Germinal center (tissue), 1 donor: ENCODE results near the gene ASRGL1.
"Not testable (repeated sequence)": the region's sequence is repeated elsewhere in the genome, so short reads cannot be mapped to it uniquely, and the experiment has no call there.

Source experiments
- DNase-seq: peaks from one replicate; pipeline ENCODE4 v3.0.0; 2012; ENCODE audit warnings: mixed read lengths, low spot score

ASRGL1 gene

GRCh38 chr11:62337303-62338181 is at the start of gene ASRGL1:
Gene ASRGL1 (plus strand): TSS chr11:62337448. CDS start chr11:62337978, 530 bp downstream.
- peak; percentile 86 for DNase-seq

DNA sequence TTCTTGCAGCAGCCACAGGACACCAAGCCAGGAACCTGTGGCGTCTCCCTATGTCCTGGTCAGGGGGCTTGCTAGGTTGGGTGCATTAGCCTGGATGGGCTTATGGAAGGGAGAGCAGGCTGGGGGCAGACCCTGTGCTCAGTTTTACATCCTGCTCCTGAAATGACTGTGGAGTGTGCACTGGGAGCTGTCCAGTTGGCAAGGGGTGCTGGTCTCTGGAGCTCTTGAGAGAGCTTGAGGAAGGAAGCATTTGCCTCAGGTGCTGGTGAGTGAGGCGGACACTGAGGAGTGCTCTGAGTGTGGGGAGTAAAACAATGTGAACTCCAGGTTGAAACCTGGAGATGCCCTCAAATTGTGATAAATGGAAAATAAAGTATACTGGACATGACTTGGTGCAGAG is 41.7 kb upstream of the ASRGL1 start:
- no peak for DNase-seq

- no peak for DNase-seq
Measured at GRCh38 chr11:62298975-62299374, 38.3 kb upstream of the ASRGL1 start, which contains the start of gene SCGB1D4. Gene SCGB1D4 (minus strand): TSS chr11:62299075. CDS start chr11:62299010, 65 bp downstream.

DNA sequence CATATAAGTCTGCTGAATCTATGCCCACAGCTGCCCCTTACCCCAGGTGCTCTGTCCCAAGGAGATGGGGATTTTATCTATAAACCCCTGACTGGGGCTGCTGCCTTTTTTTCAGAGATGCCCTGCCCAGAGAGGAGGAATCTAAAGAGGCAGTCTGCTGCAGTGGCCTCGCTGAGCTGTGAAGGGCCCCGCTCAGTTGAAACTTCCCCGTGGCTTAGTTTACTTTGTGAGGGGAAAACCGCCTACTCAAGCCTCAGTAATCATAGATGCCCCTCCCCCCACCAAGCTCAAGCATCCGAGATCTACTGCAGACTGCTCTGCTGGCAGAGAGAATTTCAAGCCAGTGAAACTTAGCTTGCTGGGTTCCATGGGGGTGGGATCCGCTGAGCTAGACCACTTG is 31.0 kb upstream of the ASRGL1 start:
- DNase-seq, result no peak

DNA sequence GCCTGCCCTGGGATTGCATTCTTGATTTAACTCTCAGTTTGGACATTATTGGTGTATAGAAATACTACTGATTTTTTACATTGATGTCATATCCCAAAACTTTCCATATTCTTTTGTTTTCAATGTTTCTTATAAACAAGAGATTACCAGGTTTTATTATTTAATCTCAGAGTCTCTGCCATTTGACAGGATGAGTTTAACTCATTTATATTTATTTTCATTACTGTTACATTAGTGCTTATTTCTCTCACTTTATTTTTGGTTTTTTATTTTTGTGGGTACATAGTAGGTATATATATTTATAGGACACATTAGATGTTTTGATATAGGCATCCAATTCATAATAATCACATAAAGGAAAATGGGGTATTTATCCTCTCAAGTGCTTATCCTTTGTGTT is 29.3 kb upstream of the ASRGL1 start:
- DNase-seq, result no peak

- DNase-seq, result no peak
Measured at GRCh38 chr11:62309991-62310390, 27.3 kb upstream of the ASRGL1 start.

- no peak for DNase-seq
Measured at GRCh38 chr11:62315431-62315830, 21.8 kb upstream of the ASRGL1 start.

GRCh38 chr11:62322524-62322923 is 14.7 kb upstream of the ASRGL1 start:
- no peak for DNase-seq

DNA sequence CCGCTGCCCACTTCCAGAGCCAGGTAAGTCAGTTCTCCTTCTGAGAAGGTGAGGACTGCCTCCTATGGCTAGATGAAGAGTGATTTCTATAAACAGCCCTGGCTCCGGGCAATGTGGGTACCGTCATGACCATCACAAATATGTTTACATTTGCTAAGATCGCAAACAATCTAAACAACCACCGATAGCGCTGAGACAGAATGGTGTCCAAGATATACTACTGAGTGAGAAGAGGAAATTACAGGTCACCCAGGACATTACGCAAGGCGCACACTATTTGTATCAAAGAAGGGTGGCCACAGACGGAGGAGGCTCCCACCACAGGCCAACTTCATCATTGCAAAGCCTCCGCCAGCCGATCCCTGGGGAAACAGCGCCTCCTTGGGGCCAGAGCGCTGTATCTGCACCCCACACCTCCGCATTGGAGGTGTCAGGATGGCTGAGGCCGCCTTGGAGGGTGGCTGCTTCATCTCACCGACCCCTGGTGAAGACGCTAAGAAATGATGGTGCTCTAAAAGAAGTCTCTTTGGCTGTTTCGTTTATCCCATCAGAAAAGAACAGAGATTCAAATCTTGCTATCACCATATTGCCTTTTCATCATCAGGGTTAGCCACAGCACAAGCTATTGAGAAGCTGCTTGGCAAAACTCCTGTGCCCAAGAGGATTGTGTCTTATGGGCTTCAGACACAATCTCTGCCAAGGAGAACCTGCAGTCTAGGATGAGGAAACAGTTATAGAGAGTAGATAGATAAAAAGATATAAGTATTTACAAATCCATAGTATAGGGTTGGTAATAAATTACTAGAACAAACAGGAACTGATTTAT is 12.3 kb upstream of the ASRGL1 start:
- DNase-seq, result peak; percentile 50

GRCh38 chr11:62325781-62326180 is 11.5 kb upstream of the ASRGL1 start:
- DNase-seq, result not testable (repeated sequence)

- DNase-seq, result not testable (repeated sequence)
Measured at GRCh38 chr11:62326719-62327118, 10.5 kb upstream of the ASRGL1 start.

- not testable (repeated sequence) for DNase-seq
Measured at GRCh38 chr11:62327541-62327940, 9.7 kb upstream of the ASRGL1 start.

GRCh38 chr11:62331264-62331663 is 6.0 kb upstream of the ASRGL1 start:
- DNase-seq, result not testable (repeated sequence)

- no peak for DNase-seq
Measured at GRCh38 chr11:62333768-62334167, 3.5 kb upstream of the ASRGL1 start.

GRCh38 chr11:62336949-62337302 is 322 bp upstream of the ASRGL1 start:
- not testable (repeated sequence) for DNase-seq

DNA sequence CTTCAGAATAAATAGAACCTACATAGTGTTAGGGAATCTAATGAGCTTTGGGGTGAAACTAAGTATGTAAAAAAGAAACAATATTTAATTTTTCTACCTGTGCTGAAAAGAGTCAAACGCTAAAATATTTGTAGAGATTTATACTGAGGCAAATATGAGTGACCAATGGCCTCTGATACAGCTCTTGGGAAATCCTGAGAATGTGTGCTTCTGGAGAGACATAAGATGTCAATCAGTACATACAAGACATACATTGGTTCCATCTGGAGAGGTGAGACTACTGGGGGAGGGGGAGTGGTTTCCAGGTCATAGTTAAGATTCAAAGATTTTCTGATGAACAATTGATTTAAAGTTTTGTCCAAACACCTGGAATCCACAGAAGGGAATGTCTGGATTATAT is 970 bp downstream of the ASRGL1 start:
- no peak for DNase-seq

DNA sequence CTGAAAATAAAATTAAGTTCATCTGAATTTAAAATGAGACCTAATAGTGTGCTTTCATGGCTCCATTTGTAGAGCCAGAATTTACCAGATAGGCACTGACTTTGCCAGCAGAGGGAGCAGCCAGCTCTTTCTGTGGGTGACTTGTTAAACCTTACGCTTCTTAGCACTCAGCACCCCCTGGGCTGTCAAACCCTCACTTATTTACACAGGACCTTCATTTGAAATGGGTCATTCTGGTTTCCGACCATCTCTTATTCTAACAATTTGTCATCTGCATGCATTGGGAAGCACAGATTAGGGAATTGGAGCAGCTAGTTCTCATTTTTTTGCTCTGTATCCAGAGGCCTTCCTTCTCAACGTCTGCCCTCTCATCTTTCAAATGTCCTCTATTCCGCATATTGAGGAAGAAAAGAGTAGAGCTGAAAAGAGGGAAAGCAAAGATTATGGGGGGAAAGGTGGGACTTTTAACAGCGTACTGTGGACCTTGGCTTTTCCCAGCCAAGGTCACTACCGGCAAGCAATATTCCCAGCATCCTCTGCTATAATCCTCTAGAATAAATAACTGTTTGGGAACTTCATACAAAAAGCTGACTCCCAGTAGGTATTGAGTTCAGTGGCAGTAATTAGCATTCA is 3.1 kb downstream of the ASRGL1 start:
- DNase-seq, result peak; percentile 35

- DNase-seq, result no peak
Measured at GRCh38 chr11:62341588-62341987, 4.3 kb downstream of the ASRGL1 start.

GRCh38 chr11:62343646-62344190 is 6.5 kb downstream of the ASRGL1 start:
- DNase-seq, result not testable (repeated sequence)

DNA sequence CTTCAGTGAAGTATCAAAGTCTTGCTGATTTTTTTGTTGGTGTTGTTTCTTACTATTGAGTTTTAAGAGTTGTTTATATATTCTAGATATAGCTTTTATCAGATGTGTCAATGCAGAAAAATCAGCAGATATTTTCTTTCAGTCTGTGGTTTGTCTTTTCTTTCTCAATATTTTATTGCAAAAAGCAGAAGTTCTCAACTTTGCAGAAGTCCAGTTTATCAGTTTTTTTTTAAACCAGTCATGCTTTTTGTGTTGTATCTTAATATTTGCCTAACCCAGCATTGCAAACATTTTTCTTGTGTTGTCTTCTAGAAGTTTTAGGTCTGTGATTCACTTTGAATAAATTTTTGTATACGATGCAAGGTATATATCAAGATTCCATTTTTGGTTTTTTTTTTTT is 7.0 kb downstream of the ASRGL1 start:
- no peak for DNase-seq

DNA sequence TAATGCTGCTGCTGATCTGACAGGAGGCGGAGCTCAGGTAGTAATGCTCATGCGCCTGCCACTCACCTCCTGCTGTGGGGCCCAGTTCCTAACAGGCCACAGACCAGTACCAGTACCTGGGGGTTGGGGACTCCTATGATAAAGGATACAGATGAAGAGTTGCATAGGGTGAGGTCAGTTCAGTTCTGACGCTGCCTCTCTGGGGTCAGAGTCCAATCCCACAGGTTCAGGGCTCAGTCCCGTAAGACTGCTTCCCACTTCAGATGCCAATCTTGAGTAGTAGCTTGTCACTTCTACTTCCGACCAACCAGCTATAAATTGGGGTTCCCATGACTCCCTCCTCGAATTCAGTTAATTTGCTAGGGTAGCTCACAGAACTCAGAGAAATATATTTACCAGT is 8.6 kb downstream of the ASRGL1 start:
- no peak for DNase-seq
